Stromal cell of bone marrow (primary cell): Measurements from ENCODE around the gene ATP2A1.
A peak's percentile ranks its signal among the peaks of the same experiment; 100 is the strongest.
"Not testable (repeated sequence)": the region's sequence is repeated elsewhere in the genome, so short reads cannot be mapped to it uniquely, and the experiment has no call there.

Experiments used
- DNase-seq: peaks from one replicate; pipeline ENCODE4 v3.0.0-alpha.2; 2012; ENCODE audit warnings: low read depth

ATP2A1 gene

GRCh38 chr16:28910086-28911031 lies 32.1 kb downstream of the ATP2A1 start:
- no peak for DNase-seq

GRCh38 chr16:28912558-28912957 lies 34.3 kb downstream of the ATP2A1 start:
- no peak for DNase-seq

GRCh38 chr16:28913946-28914724 lies 35.8 kb downstream of the ATP2A1 start:
- DNase-seq: no peak

GRCh38 chr16:28915181-28915580 lies 36.9 kb downstream of the ATP2A1 start:
- DNase-seq: peak; percentile 18

- DNase-seq: no peak
These were observed 38.8 kb downstream of the ATP2A1 start for GRCh38 chr16:28917095-28917494.

- no peak for DNase-seq
These were observed 40.4 kb downstream of the ATP2A1 start for GRCh38 chr16:28918698-28919097.

- no peak for DNase-seq
These were observed 44.9 kb downstream of the ATP2A1 start for GRCh38 chr16:28923231-28923587.

- no peak for DNase-seq
These were observed 45.5 kb downstream of the ATP2A1 start for GRCh38 chr16:28923652-28924398.

GRCh38 chr16:28924399-28924761 lies 46.1 kb downstream of the ATP2A1 start:
- DNase-seq: no peak

GRCh38 chr16:28924762-28925385 lies 46.6 kb downstream of the ATP2A1 start, which contains the start of gene RABEP2:
Gene RABEP2 (minus strand): TSS chr16:28925238. CDS start chr16:28925163, 75 bp downstream.
- DNase-seq: peak; percentile 71

GRCh38 chr16:28925386-28926228 lies 47.3 kb downstream of the ATP2A1 start:
- peak; percentile 66 for DNase-seq

- DNase-seq: not testable (repeated sequence)
These were observed 48.0 kb downstream of the ATP2A1 start for GRCh38 chr16:28926284-28926683.

GRCh38 chr16:28927815-28928214 lies 49.5 kb downstream of the ATP2A1 start:
- DNase-seq: no peak

GRCh38 chr16:28930203-28930602 lies 51.9 kb downstream of the ATP2A1 start:
- no peak for DNase-seq

- DNase-seq: no peak
These were observed 52.4 kb downstream of the ATP2A1 start for GRCh38 chr16:28930652-28931051.

GRCh38 chr16:28931801-28932225 lies 53.5 kb downstream of the ATP2A1 start, which contains the start of gene CD19:
Gene CD19 (plus strand): TSS chr16:28931971. CDS start chr16:28932001, 30 bp downstream.
- no peak for DNase-seq

GRCh38 chr16:28932339-28933141 lies 54.3 kb downstream of the ATP2A1 start:
- no peak for DNase-seq

- no peak for DNase-seq
These were observed 54.9 kb downstream of the ATP2A1 start for GRCh38 chr16:28933171-28933570.

GRCh38 chr16:28935346-28935745 lies 57.1 kb downstream of the ATP2A1 start:
- no peak for DNase-seq
